ENCODE measurements around the gene PCNX1.
"Not testable (repeated sequence)": the region's sequence is repeated elsewhere in the genome, so short reads cannot be mapped to it uniquely, and the experiment has no call there.

The PCNX1 gene

GRCh38 chr14:70962935-70963334 is 55.7 kb downstream of the PCNX1 start:
- DNase-seq (ENCODE audit: low spot score) = no peak

- no peak for DNase-seq (ENCODE audit: low spot score)
Observed at GRCh38 chr14:70964492-70964891, 57.2 kb downstream of the PCNX1 start.

DNA sequence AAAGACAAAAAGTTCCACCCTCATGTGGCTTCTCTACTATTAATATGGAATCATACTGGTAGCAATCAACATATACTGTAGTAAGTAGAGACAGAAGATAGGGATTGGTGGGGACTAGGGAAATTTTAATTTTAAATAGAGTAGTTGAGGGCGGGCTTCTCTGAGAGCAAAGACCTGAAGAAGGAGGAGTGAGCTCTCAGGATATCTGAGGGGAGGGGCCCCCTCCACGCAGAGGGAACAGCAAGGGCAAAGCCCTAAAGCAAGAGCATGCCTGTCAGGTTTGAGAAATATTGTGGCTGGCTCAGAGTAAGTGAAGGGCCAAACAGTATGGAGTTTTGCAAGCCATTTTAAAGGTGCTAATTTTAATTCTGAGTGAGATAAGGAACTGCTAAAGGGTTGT is 64.3 kb downstream of the PCNX1 start:
- DNase-seq (ENCODE audit: low spot score) = no peak

GRCh38 chr14:70972107-70972976 is 65.1 kb downstream of the PCNX1 start:
- DNase-seq (ENCODE audit: low spot score) = peak; percentile 84

DNA sequence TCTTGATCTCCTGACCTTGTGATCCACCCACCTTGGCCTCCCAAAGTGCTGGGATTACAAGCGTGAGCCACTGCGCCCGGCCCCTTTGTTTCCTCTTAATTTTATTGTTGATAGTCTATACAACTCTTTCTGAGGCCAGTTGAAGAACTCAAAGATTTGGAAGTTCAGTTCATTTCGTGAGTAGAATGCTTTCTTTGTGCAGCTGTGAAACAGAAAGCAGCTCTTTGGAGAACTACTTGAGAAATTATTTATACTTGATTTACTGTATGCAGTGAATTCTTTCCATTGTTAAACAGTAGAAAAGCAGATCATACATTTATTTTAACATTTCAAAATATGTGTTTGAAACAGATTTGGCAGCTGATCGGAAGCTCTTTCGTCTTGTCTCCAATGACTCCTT is 69.3 kb downstream of the PCNX1 start:
- DNase-seq (ENCODE audit: low spot score) = no peak

DNA sequence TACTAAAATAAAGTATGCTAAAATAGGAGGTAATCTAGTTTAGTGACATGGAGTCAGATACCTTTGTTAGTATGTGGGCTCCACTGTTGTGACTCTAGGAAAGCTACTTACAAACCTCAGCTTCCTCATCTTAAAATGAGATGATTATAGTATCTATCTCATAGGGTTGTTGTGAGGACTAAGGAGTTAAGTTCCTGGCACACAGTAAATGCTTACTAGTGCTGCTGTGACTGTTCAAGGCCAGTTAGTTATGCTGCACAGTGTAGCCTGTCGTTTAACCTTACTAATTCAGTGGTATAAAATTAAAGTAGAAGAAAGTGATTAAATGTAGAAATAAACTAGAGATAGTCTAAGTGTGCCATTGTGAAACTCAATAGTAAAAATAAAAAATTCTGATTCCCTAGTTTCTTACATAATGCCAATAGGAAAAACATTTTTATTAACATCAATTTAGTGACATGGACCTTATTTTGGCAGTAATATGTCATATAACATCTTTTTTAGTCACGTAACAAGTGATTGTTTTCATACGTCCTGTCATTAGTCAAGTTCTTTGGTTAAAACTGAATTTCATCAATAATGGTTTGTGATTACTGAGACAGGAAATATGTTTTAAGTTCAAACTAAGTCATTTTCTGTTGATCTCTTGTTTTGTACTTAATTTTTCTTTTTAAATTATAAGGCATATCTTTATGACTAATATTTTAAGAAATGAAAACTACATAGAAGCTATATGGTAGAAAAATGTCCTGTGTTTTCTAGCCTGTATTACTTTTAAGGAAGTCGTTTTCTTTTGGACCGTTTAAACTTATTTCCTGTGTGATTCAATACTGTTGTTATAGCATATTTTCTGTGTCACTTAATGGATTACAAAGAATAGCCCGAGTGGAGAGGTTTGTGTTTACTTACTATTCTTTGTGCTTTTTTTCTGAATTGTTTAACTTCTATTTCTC is 74.0 kb downstream of the PCNX1 start:
- DNase-seq (ENCODE audit: low spot score) = no peak

- DNase-seq (ENCODE audit: low spot score) = no peak
Observed at GRCh38 chr14:70982200-70982599, 74.9 kb downstream of the PCNX1 start.

DNA sequence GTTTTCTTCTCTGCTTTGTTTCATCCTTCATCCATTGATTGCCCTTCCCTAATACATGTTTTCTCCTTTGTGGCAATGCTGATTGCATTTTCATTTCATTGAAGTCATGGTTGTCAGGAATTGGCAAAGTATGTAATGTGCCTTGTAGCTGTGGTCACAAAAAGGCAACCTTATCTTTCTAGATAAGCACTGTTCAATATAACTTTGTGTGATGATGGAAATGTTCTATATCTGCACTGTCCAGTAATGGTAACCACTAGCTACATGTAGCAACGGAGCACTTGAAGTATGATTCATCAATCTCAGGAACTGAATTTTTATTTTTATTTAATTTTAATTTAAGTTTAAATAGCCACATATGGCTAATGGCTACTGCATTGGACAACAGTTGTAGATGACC is 79.8 kb downstream of the PCNX1 start:
- no peak for DNase-seq (ENCODE audit: low spot score)

DNA sequence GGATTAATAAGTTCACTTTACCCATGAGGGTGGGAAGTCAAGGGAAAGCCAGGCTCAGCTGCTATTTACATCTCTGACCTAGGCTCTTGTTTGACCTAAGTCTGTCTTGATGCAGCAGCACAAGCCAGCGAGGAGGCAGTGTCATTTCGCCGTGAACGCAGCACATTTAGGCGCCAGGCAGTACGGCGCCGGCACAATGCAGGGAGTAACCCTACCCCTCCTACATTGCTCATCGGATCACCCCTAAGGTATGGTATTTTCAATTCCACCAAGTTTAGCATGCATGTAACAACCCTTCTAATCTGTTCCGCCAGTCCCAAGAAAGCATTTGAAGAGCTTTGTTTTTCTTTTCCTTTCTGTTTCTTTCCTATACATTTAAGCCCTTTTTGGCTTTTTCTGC is 81.2 kb downstream of the PCNX1 start:
- no peak for DNase-seq (ENCODE audit: low spot score)

GRCh38 chr14:70993931-70994330 is 86.7 kb downstream of the PCNX1 start:
- DNase-seq (ENCODE audit: low spot score) = no peak

DNA sequence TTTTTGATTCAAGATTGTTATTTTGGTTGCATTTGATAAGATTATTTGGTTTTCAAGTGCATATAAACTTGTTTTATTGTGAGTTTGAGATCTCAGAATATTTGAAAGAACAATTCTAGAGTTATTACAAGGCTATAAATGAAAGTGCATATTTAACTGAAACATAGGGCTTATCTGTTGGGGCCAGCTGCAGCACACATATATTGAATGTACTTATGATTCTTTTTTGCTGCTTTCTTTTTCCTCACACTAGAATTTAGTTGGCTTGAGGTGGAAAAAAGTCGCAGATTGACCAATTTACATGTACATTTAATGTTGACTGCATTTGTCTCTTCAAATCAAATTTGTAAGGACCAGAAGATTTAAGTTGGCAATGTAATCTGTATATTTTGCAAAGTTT is 88.0 kb downstream of the PCNX1 start:
- no peak for DNase-seq (ENCODE audit: low spot score)

DNA sequence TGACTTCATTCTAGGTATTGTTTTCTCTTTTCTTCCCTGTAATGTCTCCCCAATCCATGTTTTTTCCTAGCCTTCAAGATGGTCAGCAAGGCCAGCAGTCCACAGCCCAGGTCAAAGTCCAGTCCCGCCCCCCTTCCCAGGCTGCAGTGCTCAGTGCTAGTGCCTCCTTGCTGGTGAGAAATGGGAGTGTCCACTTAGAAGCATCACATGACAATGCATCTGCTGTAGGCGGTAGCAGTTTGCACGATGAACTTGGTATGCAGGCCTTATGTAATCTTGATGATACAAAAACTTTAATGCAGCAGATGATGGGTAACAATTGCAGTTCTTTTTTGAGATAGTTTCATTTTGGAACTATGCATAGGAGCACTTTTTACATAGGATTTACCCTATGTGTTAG is 88.4 kb downstream of the PCNX1 start:
- no peak for DNase-seq (ENCODE audit: low spot score)

- no peak for DNase-seq (ENCODE audit: low spot score)
Observed at GRCh38 chr14:70999117-70999516, 91.9 kb downstream of the PCNX1 start.

GRCh38 chr14:71000091-71000490 is 92.8 kb downstream of the PCNX1 start:
- no peak for DNase-seq (ENCODE audit: low spot score)

DNA sequence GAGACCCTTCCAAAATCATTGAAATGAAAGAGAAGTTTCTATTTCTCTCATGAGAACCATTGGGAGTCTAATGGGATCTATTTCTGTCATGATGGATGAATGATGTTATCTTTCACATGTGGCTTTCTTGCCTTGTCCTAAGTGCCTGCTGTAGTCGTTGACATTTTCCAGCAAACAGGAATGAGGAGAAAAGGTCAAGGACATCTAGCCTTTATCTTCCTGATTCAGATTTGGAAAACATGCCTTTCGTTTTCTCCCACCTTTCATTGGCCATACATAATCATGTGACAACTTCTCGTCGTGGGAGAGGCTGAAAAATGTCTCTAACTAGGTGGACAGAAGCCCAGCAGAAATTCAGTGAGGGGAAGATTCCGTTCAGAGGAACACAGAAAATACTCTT is 94.5 kb downstream of the PCNX1 start:
- DNase-seq (ENCODE audit: low spot score) = no peak

DNA sequence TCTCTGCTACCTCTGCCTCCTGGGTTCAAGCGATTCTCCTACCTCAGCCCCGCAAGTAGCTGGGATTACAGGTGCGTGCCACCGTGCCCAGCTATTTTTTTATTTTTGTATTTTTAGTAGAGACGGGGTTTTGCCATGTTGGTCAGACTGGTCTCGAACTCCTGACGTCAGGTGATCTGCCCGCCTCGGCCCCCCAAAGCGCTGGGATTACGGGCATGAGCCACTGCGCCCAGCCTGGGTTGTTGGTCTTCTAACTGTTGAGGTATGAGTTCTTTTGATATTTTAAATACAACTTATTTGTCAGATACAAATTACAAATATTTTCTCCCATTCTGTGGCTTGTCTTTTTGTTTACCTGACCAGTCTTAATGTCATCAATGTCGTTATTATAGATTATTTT is 95.9 kb downstream of the PCNX1 start:
- no peak for DNase-seq (ENCODE audit: low spot score)

DNA sequence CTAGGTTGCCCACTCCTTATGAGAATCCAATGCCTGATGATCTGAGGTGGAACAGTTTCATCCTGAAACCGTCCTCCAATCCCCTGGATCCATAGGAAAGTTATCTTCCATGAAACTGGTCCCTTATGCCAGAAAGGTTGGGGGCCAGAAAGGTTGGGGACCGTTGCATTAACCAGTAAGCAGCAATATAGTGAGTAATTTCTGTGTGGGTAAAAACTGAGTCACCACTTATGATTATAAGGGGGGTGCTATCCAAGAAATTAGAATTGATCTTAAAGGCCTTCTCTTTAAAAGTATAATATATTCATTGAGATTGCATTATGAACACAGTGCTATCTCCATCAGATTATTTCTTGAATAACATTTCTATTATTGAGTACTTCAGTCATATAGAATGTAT is 97.2 kb downstream of the PCNX1 start:
- DNase-seq (ENCODE audit: low spot score) = no peak

DNA sequence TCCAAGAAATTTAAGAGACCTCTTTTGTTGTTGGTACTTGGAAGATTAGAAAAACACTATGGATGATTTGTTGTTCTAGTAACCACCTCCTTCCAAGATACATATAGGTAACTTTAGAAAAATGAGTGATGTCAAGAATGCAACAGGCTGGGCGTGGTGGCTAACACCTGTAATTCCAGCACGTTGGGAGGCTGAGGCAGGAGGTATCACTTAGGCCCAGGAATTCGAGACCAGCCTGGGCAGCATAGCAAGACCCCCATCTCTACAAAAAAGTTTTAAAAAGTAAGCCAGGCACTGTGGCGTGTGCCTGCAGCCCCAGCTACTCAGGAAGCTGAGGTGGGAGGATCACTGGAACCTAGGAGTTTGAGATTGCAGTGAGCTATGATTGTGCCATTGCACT is 97.8 kb downstream of the PCNX1 start:
- no peak for DNase-seq (ENCODE audit: low spot score)

DNA sequence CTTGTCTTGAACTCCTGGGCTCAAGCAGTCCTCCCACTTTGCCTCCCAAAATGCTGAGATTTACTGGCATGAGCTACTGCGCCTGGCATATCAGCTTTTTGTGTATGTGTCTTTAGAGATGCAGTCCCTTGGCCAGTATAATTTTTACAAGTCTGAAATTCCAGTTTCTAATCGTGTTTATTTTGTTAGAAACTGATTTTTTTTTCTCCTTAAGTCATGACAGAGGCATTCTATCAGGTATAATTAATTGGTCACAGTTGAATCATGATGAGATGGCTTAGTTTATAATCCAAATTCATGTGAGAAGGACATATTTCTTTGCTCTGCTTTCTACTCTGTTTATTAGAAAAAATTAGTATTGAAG is 98.9 kb downstream of the PCNX1 start:
- no peak for DNase-seq (ENCODE audit: low spot score)

DNA sequence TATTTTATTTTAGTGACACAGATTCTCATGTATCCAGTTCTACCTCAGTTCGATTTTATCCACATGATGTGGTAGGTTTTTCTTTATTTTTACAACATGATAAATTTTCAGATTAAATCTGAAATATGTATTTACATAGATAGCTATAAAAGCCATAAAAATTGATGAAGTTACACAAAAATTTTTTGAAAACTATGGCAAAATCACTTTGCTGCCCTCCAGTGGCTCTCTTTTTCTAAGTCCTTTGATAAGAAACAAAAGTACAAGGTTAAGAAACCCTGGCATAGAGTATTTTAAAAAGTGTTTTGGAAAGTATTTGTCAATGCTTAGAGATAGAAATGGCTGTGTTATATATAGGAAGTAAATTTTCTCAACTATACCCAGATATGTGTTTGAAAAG is 104.2 kb downstream of the PCNX1 start:
- no peak for DNase-seq (ENCODE audit: low spot score)

DNA sequence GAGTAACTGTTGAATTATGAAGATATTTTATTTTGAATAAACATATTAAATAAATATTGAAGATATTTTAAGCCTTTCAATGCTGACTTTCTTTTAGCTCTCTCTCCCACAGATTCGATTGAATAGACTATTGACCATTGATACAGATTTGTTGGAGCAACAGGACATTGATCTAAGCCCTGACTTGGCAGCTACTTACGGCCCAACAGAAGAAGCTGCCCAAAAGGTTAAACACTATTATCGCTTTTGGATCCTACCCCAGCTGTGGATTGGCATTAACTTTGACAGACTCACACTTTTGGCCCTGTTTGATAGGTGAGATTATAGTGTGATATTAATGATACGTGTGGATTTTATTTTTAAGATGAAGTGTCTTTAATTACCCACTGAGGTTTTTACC is 105.6 kb downstream of the PCNX1 start:
- no peak for DNase-seq (ENCODE audit: low spot score)

GRCh38 chr14:71013551-71014192 is 106.4 kb downstream of the PCNX1 start:
- no peak for DNase-seq (ENCODE audit: low spot score)

DNA sequence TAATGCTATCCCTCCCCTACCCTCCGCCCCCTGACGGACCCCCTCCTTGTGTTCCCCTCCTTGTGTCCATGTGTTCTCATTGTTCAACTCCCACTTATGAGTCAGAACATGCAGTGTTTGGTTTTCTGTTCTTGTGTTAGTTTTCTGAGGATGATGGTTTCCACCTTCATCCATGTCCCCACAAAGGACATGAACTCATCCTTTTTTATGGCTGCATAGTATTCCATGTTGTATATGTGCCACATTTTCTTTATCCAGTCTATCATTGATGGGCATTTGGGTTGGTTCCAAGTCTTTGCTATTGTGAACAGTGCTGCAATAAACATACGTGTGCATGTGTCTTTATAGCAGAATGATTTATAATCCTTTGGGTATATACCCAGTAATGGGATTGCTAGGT is 112.7 kb downstream of the PCNX1 start:
- not testable (repeated sequence) for DNase-seq (ENCODE audit: low spot score)
